IPS-NIHi7 (cell line): Measurements from ENCODE around the gene PROSER1.
A peak's percentile ranks its signal among the peaks of the same experiment; 100 is the strongest.
"Not testable (repeated sequence)": the region's sequence is repeated elsewhere in the genome, so short reads cannot be mapped to it uniquely, and the experiment has no call there.

Source experiments
- DNase-seq: peaks from one replicate; pipeline ENCODE4 v3.0.0; 2012; ENCODE audit warnings: mixed read lengths; ENCODE audit errors: extremely low spot score

The PROSER1 gene

DNA sequence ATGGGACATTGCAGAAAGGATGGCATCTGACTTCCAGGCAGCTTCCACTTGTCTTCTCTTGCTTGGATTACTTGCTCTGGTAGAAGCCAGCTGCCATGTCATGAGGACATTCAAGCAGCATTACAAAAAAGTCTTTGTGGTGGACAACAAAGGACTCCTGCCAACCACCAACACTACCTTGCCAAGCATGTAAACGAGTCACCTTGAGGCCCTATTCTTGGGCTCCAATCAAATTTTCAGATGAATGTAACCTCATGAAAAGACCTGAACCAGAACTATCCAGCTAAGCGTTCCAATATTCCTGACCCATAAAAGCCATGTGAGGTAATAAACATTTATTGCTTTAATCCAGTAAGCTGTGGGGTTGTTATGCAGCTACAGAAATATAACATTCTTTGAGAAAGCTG, 12.5 kb downstream of the PROSER1 start:
- DNase-seq = no peak

DNA sequence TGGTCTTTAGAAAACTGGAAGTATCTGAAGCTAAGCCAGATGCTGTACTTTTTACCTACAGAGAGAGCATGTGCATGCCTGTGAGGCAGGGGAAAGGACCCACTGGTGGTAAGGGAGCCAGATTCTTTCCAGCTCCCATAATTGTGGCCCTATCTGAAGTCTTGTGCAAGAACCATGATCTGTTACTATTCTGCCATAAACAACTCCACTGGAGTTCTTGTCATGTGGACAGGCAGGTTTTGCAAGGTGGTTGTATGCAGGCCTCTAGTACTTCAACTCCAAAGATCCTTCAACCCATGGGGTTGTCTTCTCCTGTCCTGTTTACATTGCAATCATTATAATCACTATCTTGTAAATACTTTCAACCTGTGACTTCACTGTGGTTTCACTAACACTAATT, 14.1 kb downstream of the PROSER1 start:
- DNase-seq = no peak

DNA sequence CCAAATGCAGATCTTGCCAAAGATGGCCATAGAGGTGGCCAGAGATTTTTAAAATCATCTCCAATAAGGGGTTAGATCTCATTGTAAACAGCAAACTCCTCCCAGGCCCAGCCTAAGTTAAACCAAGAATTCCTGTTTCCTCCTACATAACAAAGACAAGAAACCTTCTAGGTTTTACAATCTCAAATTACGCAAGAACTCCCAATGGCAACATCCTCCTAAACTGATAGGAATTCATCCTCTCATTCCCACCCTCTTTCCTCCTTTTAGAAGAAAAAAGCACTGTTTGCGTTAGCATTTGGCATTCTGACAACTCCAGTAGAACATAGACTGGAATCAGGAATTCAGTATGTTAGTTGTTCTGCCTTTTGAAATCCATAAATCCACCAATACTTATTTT, 14.6 kb downstream of the PROSER1 start:
- DNase-seq = peak; percentile 20

DNA sequence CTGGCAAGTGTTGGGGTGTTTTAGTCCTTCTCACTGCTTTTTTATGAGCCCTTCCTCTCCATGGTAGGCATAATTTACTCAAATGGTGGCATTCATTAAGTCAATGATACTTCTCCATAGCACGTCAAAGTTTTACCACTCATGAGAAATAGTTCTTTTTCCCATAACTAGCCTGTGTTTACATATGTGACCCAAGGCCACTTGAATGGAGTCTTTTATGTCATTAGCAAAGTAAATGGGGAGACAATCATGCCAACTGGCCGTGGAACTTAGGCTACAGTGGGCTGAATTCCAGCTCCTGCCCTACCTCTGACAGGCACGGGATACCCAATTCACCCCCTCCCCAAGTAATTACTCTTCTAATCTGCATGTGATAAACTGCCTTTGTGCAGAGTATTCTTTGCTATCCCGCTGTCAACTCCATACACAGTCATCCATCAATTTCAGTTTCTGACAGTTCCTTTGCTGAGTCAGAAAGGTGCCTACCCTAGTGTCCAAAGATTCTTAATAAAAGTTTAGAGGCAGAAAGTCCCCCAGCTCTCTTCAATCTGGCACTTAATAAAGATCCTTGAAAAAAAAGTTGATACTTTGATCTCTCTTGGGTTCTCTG, 16.9 kb downstream of the PROSER1 start:
- no peak for DNase-seq

DNA sequence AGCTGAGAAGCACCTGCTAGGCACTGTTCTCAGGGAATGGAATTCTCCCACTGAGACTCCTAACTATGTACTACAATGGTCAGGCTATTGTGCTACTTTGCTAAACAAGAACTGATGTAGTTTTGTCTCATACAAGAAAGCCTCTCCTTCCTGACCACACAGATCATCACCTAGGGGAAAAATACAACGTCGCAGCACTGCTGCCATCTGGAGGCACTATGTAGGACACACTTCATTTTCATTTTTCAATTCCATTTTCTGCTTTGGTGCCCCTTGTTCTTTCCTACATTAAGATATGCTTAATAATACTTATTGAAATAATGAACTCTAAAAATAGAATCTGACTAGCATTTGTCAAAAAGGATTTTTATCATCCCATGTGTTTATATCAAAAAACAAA, 21.1 kb downstream of the PROSER1 start:
- DNase-seq = peak; percentile 47

DNA sequence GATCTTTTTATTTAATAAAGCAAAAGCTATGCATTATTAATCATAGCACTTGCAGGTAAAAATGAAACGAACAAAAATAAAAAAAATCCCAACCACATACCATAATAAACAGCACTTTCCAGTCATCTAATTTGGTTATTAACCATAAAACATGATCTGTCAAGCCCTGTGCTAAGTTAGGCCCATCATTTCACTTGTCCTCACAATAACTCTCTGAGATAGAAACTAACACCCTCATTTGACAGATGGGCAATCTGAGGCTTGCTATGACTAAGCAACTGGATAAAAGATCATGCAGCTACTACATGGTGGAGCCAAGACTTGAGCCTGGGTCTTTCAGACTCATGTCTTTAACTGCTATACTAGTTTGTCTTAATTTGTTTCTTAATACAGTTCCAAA, 21.8 kb downstream of the PROSER1 start:
- DNase-seq = no peak

DNA sequence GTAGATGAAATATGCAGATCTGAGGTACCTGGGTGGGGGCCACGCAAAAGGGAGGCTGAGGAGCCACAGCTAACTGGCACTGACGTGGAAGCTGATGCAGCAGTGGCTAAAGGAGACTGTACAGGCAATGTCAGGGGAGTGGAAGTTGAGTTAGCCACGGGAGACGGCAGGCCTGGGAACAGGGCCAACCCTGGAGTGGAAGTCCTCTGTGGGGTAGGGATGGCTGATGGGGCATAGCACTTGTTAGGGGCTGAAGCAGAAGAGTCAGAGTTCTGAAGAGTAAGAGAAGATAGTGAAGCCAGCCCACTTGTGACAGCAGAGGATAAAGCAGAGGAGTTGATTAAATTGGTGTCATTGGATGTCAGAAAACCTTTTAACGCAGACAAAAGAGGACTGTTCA, 24.4 kb downstream of the PROSER1 start:
- no peak for DNase-seq

DNA sequence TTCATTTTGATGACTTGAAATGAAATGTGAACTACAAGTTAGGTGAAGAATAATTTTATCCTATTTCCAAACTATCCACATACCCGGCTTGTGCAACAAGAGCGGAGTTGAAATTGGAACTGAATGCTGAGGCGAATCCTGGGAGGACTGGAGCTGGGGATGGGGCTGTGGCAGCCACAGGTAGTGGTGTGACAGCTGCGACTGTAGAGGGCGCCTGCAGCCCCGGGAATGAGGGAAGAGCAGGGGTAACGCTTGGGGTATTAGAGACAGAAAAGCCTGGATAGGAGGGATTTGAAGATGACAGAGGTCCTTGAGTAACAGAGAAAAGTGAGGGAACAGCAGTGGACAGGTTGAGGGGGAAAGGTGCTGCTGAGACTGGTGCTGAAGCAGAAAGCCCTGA, 25.3 kb downstream of the PROSER1 start:
- peak; percentile 79 for DNase-seq

DNA sequence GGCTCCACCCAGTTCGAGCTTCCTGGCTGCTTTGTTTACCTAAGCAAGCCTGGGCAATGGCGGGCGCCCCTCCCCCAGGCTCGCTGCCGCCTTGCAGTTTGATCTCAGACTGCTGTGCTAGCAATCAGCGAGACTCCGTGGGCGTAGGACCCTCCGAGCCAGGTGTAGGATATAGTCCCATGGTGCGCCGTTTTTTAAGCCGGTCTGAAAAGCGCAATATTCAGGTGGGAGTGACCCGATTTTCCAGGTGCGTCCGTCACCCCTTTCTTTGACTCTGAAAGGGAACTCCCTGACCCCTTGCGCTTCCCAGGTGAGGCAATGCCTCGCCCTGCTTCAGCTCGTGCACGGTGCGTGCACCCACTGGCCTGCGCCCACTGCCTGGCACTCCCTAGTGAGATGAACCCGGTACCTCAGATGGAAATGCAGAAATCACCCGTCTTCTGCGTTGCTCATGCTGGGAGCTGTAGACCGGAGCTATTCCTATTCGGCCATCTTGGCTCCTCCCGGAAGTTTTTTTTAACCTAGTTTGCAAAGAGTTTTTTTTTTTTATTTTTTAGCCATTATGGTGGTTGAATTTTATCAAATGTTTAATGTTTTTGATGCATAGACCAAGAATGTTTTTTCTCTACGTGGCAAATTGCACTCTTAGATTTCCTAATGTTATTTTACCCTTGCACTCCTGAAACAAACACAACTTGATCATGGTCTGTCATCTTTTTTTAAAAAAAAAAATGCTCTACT, 31.3 kb downstream of the PROSER1 start:
- not testable (repeated sequence) for DNase-seq

DNA sequence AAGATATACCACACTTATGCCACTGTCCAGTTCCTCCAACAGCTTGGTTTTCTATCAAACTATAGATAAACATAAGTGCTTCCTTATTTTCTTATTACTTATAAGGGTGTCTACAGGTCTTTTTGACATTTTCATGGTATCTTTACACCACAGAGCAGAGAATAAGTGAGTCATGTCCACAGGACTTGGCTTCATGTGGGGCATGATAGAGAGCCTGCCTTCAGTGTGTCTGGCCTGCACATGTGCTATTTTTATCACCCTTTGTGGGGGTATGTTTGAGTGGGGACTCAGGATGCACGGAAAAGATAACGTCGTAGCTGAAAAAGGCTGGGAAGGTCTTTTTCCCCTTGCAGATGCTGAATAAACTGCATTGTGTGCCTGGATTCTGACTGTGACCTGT, 39.1 kb downstream of the PROSER1 start:
- no peak for DNase-seq

DNA sequence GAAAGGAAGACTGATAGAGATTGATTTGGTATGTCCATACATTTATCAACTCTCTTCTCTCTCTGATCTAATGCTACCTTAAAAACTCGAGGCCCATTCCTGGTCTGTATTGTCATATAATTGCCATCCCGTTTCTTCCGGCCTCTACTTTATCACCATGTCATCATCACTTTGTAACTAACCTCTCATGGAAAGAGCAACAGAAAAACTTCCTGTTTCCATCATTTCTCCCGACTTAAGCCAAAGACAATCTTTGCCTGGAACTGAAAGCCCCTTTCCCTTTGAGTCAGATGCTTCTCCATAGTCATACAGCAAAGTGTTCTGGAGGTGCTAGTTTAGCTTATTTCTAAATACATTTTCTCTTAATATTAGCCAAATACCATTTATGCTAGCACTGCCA, 44.5 kb downstream of the PROSER1 start:
- no peak for DNase-seq

DNA sequence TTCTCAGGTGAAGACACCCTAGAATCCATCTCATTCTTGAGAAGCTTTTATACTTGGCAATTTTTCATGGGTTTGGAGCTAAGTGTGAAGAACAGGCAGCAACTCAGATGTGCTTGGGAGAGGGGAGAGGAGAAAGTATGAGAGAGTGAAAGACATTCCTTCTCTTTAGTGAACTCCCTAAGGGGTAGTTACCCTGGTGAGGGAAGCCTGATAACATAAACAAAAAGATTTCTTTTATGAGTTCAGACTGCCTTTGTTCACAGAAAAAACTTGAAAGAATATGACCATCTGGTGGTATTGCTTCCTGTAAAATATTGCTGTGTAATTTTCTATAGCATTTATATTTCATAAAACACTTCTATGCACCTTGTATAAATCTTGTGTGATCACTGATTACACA, 47.2 kb downstream of the PROSER1 start, which contains the start of gene STOML3:
Gene STOML3, minus strand, starts transcription at position 139 of the 400 bp plus-strand sequence. Its CDS starts 110 bp downstream, at position 29.
- DNase-seq = no peak

DNA sequence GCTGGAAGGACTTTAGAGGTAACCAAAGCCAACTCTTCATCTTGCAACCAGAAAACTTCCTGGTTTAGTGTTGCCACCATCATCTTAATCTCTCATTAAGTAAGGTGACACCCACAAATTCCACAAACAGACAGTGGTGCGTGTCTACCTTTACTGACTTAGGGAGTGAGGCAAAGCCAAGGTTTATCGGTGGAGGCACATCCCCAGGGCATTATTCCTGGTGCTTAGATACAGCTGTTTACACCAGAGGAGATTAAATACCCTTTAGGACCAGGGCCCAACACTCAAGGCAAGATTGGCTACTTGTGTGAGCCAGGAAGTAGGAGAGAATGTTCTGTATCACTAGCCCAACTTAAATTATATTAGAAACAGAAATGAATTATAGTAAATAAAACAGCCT, 56.8 kb downstream of the PROSER1 start:
- DNase-seq = no peak

DNA sequence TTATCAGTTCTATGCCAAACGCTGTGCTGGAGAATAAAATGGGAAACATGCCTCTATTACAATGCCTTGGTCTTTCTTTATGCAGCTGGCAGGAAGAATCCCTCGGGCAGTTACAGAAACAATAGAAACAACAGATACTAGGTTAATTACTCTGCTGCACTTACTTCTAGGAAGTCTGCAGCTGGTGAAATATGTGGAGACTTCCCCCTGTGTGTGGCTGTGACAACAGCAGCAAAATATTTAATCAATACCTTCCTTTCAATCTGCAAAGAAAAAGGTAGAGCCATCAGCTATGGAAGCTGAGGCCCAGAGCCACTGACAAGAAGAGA, 57.2 kb downstream of the PROSER1 start:
- DNase-seq = no peak

DNA sequence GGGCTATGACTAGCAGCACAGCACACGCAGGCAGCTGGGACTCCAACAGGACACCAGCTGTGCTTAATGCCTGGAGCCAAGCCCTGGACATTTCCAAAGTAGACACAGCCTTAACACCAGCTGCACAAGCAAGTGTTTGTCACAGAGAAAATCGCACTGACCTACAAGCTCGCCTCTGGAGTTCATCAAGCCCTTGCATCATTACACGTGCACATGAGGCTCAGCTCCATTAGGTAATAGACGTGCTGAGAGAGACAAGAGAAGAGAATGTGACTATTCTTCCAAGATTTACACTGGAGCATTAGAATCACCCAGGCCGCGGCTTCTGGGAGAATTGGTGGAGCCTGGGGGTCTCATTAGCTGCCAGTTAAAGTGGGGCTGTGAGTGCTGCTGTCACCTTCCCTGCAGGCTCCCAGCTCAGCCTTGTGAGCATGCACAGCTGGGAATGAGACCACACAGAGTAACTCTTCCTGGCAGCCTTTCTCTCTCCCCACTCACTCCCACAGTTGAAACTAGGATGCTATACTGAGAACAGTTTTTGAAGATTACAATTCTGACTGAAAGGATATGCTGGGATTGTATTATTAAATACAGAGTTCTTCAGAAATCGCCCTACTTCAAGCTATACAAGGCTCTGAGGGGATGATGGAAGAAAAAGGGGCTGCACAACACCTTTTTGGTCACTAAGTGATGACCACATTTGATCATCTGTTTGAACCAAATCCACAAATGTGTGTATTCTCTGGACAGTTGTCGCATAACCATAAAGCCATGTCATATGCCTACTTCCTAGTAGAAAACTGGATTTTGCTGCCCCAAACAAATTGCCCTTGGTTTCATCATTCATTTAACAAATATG, 57.8 kb downstream of the PROSER1 start:
- no peak for DNase-seq

DNA sequence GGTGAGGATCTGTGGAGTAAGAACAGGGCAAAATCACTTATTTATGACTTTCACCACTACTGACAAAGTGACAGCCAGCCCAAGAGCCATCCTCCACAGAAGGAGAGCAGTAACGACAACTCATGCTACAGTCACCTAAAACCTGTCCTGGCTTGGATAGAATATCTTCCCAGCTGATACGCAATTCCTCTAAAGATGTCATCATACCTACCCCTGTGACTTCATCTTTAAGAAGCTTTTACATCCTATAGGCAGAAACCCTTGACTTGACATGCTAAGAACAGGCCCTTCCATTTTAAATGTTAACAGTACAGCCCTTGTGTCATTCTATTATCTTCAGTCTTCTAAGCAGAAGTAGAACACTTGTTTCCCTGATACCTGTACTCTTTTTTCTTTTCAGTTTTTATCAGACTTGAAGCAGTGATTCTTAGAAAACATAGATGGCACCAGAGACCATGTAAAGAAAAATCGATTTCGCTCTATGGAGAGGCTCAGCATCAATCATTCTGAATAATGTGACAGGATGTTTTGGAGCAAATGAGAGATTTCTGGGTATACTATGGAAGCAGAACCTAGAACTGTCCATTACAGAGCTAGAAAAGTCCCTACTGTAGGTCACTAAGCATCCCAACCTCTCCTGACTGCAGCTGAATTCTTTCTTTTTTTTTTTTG, 67.4 kb downstream of the PROSER1 start:
- no peak for DNase-seq

DNA sequence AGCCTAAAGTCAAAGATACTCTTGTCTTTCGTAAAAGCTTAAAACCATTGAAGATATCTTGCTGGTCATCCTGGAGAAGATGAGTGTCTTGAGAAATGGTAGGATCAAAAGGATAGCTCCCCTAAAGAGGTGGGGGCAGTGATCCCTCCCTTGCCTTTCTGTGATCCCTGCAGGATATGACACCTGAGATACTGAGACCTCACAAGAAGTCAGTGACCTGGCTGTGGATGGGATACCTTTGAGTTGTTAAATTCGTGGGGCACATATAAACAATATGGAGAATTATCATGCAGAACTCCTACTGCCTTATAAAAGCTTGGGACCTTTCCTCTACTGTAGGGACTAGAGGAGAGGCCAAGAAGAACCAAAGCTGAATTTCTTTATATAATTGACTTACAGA, 68.7 kb downstream of the PROSER1 start:
- no peak for DNase-seq

DNA sequence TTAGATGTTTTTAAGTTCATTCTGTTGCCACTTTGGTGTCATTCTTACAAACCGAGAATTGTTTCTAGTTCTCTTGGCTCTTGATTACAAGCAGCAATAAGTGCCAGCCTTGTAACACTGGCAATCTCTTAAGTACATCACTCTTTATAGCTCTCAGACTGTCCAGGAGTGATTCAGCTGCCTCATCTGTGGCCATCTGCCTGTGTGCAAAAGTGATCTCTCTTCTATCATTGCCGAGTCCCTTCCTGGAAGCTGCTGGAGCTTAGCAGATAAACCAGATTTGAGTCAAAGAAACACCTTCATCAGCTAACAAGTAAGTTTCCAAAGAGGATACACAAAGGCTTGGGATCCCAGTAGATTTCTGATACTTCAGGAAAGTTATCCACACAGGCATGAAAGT, 70.4 kb downstream of the PROSER1 start:
- DNase-seq = no peak

DNA sequence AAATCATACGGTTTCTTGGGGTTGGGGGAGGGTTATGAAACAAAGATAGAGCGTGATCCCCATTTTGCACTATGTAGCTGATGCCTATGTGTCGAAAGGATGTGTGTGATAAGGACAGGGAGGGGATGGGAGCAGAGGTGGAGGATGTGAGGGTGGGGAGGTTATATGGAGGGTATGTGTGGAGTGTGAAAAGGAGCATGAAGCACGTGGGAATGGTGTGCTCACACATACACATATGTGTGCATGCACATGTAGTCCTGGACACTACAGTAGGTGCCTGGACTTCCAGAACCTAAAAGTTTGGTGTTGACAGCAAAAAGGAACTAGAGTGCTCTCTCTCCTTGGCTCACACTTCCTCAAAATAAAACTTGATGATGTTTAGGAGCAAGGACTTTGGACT, 72.6 kb downstream of the PROSER1 start:
- no peak for DNase-seq

DNA sequence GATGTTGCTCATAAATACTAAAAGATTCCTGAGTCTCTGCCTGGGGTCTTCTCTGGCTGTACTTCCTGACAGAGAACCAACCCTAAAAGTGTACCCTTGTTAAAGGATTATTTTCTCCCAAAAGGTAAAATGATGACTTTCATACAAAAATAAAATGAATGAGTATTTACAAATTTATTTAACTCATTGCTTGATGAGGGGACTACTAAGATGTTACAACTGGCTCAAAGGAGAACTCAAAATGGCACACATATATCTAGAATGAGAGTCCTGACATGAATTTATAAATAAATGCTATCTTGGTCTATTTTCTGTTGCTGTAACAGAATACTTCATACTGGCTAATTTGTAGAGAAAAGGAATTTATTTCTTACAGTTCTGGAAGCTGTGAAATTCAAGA, 77.7 kb downstream of the PROSER1 start:
- DNase-seq = no peak
